RCC 7860 (cell line): ENCODE measurements around the gene NECTIN1.

Source experiments
- DNase-seq: peaks from one replicate; pipeline ENCODE4 v3.0.0-alpha.2; 2015; ENCODE audit warnings: low spot score
- FAIRE-seq: peaks from 2 replicates; lab custom pipeline; 2012; peaks lifted over from hg19 to GRCh38; lab: Jason Lieb, UNC

Gene NECTIN1

GRCh38 chr11:119734788-119735187, 5.8 kb upstream of the NECTIN1 start:
- FAIRE-seq: no peak
- no peak for DNase-seq

GRCh38 chr11:119730789-119731386, 1.9 kb upstream of the NECTIN1 start:
- FAIRE-seq (no peak), DNase-seq (no peak)

GRCh38 chr11:119729951-119730613, 1.1 kb upstream of the NECTIN1 start:
- no peak for FAIRE-seq

DNA sequence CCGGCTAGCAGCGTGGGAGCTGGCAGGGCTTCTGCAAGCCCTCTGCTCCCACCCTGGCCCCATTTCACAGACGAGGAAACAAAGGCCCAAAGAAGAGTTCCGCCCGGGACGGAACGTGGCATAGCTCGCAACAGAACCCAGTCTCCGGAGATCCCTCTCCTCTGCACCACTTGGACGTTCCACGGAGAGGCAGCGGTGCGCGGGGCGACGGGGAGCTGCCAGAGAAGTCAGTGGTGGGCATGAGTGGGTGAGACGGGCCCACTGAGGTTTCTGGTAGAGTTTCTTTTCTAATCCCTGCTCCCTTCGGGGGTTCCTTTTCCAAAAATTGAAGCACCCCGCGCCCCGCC, 554 bp upstream of the NECTIN1 start:
- FAIRE-seq: no peak

More at GRCh38 chr11:119729951-119730613, 1.1 kb upstream of the NECTIN1 start:
- DNase-seq: no peak

GRCh38 chr11:119728211-119728626, 781 bp downstream of the NECTIN1 start:
- FAIRE-seq: no peak
- DNase-seq: no peak

More for the DNA sequence above, 554 bp upstream of the NECTIN1 start:
- no peak for DNase-seq

- no peak for DNase-seq
- FAIRE-seq: no peak
Observed at GRCh38 chr11:119727523-119728151, 1.4 kb downstream of the NECTIN1 start.

- FAIRE-seq (no peak), DNase-seq (no peak)
Observed at GRCh38 chr11:119726585-119727522, 2.1 kb downstream of the NECTIN1 start.

DNA sequence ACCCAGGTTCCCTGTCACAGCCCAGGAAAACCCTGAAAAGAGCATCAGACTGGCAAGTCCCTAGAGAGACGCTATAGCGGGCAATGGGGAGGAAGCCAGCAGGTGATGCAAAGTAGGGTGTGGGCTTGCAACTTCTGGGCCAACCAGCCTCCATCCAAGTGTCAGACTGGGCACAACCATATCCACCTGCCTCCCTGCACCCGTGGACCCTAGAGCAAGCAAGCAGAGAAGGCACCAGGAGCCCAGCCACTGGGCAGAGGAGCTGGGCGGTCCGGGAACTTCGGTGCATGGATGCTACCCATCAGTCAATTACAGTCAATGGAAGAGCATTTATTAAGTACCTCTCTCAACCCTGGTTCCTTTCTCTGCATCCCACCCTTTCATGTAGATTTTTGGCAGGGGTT, 2.8 kb downstream of the NECTIN1 start:
- FAIRE-seq: no peak
- DNase-seq: no peak

DNA sequence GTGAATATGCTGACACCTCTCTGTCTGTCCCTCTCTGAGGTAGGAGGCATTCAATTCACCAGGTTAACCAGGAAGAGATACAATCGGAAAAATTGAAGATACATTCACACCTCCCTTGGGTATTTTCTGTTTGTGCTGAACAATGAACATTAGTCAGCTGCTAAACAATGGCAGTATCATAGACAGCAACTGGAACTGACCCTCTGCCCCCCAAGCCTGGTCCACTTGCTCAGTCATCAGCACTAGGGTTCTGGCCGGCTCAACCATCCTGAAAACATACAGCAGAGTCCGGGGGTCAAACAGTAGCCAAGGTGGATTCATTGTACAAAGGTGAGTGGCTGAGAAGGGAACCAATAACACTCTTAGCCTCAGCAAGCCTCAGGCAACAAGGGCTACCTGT, 4.0 kb downstream of the NECTIN1 start:
- DNase-seq (no peak), FAIRE-seq (no peak)

DNA sequence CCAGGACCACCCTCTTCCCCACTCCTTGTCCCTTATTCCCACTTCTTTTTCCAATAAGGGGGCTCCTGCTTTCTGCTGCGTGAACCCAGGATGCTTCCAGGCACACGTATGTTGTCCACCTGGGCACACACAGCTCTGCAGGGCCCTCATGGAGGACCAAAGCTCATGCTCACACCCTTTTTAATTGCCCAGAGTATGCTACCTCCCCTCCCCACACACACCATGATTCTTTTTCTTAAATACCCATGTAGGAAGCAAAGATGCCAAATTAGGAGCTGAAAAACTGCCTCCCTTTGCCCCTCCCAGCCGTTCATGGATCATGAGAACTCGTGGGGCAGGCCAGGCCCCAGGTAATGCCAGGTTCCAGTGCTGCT, 5.1 kb downstream of the NECTIN1 start:
- no peak for FAIRE-seq

DNA sequence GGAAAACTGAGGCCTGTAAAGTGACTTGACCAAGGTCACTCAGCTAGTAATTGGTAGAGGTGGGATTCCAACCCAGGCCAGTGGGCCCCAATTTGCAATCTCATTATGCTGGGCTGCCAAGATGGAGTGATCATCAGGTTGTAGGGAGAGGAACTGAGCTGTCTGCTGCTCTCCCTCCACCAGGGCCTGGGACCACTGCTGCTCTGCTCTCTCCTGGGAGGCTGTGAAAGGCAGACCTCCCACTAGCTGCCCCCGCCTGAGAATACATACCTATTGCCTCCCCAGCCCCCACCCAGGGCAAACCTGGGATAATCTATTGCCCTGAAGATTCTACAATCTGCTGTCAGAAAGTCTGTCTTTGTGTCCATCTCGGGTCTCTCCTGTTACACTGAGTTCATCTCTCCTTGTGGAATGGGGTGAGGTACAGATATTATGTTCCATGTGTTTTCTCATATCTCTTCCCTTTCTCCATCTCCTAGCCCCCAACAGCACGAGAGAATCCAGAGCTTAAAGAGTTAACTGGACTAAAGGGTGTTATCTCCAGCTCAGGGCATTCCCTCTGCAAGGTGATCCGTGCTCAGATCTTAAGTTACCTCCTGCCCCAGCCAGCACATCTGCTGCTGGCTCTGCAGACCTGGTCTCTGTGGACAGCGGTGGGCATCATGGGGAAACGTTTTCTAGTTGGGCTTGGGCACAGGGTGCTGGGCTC, 5.6 kb downstream of the NECTIN1 start:
- no peak for FAIRE-seq

More for the DNA sequence above, 5.1 kb downstream of the NECTIN1 start:
- DNase-seq: no peak

DNA sequence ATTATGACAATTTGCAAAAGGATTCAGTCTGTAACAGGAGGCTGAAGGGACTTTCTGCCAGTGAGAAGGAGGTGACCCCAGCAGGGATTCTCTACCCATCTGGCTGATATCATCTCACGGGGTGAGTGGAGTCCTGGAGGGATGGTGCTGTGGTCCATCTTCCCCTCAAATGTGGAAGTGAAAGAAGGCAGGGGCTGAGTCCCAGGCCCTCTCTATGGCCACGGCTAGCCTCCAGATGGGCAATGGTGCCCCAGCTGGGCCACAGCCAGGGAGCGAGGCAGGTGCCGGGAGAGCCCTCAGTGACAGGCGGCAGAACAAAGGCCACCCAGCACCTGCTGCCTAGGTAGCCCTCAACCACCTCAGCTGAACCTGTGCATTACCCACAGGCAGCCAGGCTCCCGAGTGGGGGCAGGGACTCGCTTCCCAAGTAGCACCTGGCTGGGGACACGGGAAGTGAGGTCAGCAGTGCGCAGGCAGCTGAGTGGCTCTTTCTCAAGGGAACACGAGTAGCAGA, 6.7 kb downstream of the NECTIN1 start:
- no peak for FAIRE-seq
- DNase-seq: no peak

More for the DNA sequence above, 5.6 kb downstream of the NECTIN1 start:
- DNase-seq: no peak

- peak; percentile 7 for DNase-seq
- FAIRE-seq: no peak
Observed at GRCh38 chr11:119721129-119722120, 7.6 kb downstream of the NECTIN1 start.

DNA sequence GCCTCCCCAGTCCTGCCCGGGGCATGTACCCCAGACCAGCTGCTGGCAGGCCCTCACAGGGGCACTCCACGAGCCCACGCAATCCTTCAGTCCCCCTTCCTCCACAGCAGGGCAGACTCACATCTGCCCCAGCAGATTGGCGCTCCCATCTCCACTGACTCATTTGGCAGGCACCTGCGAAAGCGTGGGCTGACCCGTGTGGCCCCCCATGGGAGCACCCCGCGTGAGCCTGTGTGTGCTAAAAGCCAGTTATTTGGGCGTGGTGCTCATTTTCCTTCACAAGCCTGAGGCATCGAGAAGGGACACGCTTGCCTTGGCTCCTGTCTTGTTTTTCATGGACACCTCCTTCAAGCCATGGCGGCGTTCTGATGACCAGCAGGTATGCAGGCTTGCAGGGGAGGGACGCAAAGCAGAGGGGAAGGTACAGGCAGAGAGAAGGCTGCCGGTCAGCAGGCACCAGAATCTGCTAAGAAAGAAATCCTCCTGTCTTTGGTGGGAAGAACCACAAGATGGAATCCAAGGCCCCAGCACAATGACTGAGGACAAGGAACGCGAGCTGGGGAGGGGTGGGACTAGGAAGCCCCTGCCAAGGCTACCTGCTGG, 8.6 kb downstream of the NECTIN1 start:
- no peak for DNase-seq
- no peak for FAIRE-seq

DNA sequence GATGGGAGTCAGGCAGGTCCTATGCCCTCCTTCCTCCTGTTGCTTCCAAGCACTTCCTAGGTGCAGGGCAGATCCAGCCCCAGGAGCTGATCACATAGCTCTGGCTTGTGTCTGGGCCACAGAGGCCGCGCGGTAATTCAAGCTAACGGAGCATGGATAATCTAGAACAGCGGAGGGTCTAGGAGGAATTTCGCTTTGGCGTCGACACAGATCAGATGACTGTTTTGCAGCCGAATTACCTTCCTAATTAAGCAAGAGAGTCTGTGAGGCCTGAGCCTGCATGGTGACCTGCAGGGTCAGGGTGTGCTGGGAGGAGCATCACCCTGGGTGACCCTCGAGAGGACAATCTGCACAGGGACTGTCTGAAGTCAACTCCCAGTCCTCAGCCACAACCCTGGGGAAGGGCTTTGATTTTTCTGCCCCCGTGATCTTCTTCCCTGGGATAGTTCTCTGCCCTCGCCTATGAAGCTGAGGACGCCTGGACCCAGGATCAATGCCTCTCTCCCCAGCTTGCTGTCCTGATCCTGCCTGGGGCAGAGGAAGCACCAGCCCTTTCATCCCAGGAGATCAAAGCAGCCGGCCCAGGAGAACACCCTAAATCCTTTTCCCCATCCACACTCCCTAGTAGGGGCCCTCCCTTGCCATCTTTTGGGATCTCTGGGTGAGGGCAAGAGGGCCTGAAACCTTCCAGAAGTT, 11.0 kb downstream of the NECTIN1 start:
- no peak for DNase-seq
- FAIRE-seq: no peak

DNA sequence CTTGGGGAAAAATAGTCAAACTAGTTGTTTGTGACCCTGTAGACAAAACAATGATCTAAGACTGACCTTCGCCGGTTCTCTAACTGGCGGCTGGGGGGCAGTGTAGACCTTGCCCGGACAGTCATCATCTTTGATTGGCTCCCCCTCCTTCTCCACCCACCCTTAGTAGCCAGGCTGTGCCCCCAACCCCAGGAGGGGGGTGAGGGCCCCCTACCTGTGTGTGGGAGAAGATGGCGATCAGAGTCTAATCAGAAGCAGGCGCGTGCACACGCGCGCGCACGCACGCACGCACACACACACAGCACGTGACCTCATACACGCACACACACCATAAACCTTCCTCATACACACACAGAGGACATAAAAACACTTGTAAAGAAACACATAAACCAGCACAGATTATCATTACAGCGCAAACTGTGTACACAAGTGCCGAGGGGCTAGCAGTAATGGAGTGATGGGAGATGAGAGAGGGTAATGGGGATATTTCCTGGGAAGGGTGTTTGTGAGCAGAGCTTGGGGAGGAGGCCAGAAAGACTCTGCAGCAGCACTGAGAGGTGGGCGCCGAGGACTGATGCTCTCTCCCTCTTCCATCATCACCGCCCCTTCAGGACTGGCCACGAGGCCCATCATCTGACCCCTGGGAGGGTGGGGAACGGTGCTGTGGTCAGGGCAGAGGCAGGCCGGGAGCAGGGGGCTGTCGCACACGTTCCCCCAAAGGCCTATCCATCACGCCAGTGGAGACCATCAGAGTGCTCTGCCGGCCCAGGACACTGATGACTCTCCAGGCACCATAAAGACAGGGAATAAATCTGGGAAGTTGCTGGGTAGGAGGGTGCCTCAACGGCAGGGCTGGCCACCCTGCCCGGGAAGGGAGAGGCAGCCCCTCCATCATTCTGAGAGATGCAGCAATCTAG, 12.2 kb downstream of the NECTIN1 start:
- DNase-seq (no peak), FAIRE-seq (no peak)

GRCh38 chr11:119714590-119714989, 14.4 kb downstream of the NECTIN1 start:
- DNase-seq (no peak), FAIRE-seq (no peak)
